Tibial nerve (tissue), 3 donors: ENCODE measurements around the gene DNAJC11.

Experiments used
- POLR2A ChIP-seq, 2 donors: fragments of 450-650 bp; IDR thresholded peaks; one replicate each; pipeline ENCODE4 v1.6.1; 2017; ENCODE audit warnings: antibody characterized with exemption in 2 of 2, mild to moderate bottlenecking in 2 of 2, moderate library complexity in 2 of 2
- TF ChIP-seq, protein P1 (sequence below), 5 experiments: fragments of 200-600 bp in 3 of 5; fragments of 450-650 bp in 2 of 5; sonication (generic) in 3 of 5; IDR thresholded peaks; one replicate each; pipeline ENCODE4 v1.5.1; 2016 to 2019; ENCODE audit warnings: antibody characterized with exemption in 5 of 5, mild to moderate bottlenecking in 3 of 5, moderate library complexity in 2 of 5

DNA sequence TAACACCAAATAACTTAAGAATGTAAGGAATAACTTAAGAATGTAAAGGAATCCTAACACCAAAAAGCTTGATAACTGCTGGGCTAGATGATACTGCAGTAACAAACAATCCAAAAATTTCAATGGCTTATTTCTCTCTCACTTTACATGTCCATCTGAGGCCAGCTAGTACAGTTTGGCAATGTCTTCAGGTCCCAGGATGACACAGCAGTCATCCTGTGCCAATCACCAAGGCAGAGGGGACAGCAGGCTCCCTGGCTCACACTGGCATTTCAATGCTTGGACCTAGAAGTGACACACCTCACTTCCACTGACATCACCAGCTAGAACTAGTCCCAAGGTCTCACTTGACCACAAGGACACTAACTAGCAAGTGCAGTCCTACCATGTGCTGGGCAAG is 15.3 kb downstream of the DNAJC11 start:
- TF ChIP-seq, protein P1, sequence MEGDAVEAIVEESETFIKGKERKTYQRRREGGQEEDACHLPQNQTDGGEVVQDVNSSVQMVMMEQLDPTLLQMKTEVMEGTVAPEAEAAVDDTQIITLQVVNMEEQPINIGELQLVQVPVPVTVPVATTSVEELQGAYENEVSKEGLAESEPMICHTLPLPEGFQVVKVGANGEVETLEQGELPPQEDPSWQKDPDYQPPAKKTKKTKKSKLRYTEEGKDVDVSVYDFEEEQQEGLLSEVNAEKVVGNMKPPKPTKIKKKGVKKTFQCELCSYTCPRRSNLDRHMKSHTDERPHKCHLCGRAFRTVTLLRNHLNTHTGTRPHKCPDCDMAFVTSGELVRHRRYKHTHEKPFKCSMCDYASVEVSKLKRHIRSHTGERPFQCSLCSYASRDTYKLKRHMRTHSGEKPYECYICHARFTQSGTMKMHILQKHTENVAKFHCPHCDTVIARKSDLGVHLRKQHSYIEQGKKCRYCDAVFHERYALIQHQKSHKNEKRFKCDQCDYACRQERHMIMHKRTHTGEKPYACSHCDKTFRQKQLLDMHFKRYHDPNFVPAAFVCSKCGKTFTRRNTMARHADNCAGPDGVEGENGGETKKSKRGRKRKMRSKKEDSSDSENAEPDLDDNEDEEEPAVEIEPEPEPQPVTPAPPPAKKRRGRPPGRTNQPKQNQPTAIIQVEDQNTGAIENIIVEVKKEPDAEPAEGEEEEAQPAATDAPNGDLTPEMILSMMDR (IDR thresholded peaks at IDR 0.05): no peak
- TF ChIP-seq POLR2A (IDR thresholded peaks at IDR 0.05): no peak
